Stimulated activated CD8-positive, alpha-beta memory T cell treated with anti-CD3 and anti-CD28 coated beads, Interleukin-12 subunit alpha, Interleukin-12 subunit beta, amount 100 ng/mL, for 4 hours (primary cell): ENCODE measurements around the gene TIMD4.
"Not testable (repeated sequence)": the region's sequence is repeated elsewhere in the genome, so short reads cannot be mapped to it uniquely, and the experiment has no call there.

Experiments used
- DNase-seq: peaks from one replicate; pipeline ENCODE4 v3.0.0-alpha.2; 2020; ENCODE audit warnings: low read depth

TIMD4 gene

DNA sequence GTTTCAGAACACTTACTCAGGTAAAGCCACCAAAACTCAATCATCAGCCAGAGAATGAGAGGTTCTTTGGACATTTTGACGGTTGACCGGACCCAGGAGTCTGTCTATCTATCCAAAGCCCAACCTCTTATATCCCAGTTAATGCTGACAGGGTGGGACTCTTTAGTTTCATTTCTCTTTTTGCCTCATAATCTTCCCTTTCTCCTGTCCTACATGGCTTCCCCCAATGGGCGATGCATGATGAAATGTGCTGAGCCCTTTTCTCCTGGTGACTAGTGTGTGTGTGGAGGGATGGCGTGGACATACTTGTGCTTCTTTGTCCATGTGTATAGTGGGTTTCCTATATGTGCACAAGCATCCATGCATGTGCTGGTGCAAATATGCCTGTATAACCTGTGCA is at the start of gene TIMD4:
TSS of gene TIMD4 (minus strand) at position 102 of the 400 bp plus-strand sequence. CDS start at position 74, 28 bp downstream.
- no peak for DNase-seq

DNA sequence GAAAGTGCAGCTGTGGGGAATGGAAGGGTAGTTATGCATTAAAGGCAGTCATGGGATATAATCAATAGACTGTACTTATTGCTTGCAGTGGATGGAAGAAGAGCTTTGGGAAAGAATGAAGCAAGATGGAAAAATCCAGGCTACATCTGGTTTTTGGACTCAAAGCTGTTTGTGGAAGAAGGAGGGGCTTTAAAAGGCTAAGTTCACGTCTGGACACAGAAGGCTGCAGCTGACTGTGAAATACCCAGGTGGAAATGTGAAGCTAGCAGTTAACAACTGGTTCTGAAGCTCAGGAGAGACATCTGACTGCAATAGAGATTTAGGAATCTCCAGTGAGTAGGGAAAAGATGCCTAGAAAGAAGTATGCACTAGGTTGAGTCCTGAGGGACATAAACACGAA is 43.2 kb upstream of the TIMD4 start:
- no peak for DNase-seq

DNA sequence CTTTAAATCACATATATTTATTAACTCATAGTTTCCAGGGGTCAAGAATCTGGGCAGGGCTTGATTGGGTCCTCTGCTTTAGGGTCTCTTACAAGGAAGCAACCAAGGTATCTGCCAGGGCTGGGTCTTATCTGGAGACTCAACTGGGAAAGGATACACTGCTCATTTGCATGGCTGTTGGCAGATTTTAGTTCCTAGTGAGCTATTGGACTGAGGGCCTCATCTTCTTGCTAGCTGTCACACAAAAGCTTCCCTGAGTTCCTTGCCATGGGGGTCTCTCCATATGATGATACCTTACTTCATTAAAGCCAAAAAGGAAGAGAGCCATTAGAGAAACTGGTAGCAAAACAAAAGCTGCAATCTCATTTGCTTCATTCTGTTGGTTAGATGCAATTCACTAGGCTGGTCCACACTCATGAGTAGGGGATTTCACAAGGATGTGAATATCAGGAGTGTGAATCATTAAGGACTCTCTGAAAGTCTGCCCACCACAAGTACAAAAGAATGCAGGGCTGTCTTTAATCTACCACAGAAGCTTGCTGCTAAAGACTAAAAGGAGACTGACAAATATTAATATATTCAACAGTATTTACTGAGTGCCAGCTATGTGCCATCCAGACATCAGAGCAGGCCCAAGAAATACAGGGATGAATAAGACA is 42.0 kb upstream of the TIMD4 start:
- DNase-seq: no peak

DNA sequence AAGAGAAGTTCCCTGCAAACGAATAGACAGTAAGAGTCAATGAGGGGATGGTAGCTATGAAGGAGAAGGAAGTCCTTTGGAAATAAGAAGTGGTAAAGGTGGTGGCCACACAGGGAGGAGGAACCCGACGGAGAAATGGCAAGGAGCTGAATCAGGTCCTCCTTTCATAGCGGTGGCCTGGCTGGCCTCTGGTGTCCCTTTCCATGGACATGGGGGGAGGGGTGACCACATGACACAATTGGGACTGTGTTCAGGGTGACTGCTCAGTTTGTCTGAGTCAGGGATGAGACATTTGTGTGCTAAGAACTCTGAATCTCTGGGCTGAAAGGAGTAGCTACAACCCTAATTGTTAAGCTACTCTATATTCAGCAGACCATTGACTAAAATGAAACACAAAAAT is 28.7 kb upstream of the TIMD4 start:
- no peak for DNase-seq

DNA sequence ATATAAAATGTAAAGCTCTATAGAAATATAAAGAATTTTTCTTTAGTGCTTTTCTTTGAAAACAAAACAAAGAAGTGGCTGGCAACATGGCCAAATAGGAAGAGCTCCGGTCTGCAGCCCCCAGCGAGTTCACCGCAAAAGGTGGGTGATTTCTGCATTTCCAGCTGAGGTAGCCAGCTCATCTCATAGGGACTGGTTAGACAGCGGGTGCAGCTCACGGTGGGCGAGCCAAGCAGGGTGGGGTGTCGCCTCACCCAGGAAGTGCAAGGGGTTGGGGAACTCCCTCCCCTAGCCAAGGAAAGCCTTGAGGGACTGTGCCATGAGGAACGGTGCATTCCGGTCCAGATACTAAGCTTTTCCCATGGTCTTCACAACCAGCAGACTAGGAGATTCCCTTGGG is 21.0 kb upstream of the TIMD4 start:
- no peak for DNase-seq

DNA sequence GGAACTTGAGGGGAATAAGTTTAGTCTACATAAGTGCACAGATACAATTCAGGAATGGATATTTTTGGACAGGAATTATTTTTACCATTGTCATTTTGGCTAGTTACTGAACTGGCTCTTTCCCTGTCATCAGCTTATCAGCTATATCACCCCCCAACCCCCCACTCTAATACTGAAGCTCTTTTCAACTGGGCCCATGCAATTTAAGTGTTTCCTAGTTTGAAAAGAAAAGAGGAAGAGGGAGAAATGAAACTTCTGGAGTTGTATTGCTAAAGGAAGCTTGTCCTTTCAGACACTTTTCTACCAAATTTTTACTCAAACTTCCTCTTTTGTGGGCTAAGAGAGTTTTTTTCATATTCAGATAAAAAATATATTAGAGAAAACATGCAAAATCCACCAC is 18.5 kb upstream of the TIMD4 start:
- DNase-seq: no peak

DNA sequence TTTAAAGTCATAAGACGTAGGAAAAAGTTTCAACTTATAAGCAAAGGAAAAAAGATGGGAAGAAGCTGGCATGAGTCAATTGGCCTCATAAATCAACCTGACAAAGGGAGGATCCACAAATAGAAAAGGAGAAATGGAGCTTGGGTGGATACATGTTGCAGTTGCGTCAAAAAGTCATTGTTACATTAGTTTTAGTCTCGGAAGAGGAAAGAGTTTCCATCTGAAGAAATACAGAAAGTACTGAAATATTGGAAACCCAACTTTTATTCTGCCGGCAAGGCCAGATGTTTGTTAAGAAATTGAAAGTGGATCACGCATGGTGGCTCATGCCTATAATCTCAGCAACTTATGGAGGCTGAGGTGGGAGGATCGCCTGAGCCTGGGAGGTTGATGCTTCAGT is 11.3 kb upstream of the TIMD4 start:
- no peak for DNase-seq

DNA sequence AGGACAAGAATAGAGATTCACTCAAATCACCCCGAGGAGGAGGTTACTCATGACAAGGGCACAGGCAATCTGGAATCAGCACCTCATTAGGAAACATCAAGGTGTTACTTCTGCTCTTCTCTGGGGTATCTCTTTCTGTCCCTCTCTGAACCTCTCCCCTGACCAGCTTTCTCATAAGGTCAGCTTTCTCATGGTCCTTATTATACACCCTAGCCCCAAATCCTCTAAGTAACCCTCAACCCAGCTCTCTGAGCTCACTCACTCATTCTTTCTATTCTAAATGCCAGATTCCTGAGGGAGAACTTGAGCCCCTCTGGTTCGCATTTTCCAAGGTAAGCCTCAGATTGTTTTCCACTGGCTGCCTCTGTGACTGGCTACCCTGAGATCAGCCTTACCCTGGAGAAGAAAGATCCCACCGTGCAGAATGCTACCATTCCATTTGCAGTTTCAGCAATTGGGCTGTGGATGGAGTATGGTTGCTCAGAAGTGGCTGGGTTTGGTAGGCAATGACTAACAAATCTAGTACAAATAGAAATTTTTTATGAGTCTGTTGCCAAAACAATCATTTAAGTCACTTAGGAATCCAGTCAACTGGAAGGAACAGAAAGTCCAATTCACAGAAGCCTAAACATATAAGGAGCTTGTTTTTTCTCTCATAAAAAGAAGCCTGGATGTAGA is 9.0 kb upstream of the TIMD4 start:
- no peak for DNase-seq

DNA sequence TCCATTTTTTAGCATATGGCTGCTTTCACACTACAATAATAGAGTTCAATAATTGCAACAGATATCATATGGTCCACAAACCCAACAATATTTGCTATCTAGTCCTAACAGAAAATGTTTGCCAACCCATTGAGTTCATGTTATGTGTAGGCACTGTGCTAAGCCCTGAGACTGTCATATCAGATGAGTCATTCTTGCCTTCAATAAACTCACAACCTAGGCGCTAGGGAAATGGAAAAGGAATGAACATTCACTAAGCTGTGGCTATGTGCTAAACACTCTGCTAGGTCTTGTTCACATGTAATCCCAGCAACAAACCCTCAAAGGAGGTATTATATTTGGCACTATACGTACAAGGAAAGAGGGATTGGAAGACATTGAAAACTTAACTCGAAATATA is 8.4 kb upstream of the TIMD4 start:
- no peak for DNase-seq

DNA sequence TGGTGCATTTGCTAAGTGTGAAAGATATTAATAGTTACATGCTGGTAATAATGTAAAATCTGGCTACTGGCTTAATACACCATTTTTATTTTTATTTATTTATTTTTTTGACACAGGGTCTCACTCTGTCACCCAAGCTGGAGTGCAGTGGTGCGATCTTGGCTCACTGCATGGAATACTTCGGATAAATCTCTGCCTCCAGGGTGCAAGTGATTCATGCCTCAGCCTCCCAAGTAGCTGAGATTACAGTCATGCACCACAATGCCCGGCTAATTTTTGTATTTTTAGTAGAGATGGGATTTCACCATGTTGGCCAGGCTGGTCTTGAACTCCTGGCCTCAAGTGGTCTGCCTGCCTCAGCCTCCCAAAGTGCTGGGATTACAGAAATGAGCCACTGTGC is 4.4 kb upstream of the TIMD4 start:
- DNase-seq: not testable (repeated sequence)

DNA sequence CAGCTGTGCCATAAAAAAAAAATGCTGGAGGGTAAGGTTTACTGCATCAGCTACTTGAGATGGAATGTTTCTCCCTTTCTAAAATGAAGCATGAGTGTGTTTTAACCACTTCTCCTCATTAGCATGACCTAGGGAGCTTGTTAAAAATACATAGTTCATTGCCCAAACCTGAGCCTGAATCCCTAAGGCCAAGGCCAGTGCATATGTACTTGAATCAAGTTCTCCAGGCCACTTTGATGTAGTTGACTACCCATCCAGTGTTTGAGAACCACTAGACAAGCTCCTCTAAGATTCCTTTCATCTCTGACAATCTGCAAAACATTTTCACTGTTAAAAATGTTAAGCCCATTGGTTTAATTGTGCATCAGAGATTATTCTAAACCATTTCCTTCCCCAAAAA is 6.7 kb downstream of the TIMD4 start:
- no peak for DNase-seq

DNA sequence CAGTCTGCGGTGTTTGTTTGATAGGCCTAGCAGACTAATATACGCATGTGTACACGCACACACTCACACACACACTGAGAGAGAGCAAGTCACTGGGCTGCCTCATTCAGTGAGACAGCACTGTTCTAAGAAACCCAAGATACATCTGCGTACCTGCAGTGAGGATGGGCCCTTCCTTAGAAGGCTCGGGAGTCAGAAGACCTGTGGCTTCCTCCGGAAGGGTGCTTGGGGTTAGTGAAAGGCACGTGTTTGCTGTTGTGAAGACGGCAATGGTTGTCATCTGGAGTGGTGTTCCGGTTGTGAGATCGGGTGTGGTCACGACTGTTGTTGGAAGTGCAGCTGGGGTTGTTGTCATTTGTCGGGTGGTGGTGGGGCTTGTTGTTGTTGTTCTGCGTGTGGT is 11.7 kb downstream of the TIMD4 start:
- DNase-seq: no peak

DNA sequence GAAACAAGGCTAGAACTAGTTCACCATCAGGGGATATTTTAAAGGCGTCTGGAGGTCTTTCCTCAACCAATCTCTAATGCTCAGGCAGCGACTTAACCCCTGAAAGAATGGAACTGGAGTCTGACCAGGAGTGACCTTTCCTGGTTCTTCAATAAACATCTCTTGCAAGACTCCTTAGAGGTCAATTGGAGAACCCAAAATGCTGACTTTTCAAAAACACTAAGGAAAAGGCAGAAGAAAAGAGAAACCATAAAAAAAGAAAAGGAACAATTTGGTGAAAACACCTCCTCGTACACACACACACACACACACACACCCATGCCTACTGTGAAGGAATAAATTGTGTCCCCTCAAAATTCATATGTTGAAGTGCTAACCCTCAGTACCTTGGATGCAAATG is 12.3 kb downstream of the TIMD4 start:
- no peak for DNase-seq

DNA sequence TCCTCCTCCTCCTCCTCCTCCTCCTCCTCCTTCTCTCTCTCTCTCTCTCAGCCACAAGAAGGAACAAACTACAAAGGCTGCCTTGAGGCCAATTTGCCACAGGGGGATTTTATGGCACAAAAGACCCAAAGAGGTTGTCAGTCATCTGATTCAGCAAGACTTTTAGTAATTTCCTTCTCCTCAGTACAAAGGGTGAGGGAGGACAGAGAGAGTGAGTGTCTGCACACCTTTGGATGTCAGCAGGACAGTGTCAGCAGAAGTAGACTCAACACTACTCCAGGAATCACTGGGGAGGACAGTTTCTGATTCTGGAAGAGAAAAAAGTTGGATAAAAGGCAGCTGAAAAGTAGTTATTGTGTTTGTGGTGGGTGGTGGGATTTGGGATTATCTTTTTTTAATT is 13.6 kb downstream of the TIMD4 start:
- DNase-seq: no peak

DNA sequence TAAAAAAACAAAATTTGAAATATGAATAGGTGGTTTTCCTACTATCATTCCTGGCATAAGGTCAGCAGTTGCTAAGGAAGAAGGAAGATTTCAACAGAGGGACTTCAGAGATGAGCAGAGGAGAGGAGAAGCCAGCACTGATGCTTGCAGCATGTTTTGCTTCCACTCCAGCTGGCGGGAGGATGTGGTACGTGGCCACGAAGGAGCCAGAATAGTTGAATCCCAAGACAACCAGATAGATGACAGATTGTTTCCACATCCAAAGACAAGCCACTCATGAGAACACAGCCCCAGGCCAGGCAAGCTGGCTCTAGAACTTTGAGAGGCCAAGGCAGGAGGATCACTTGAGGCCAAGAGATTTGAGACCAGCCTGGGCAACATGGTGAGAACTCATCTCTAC is 15.1 kb downstream of the TIMD4 start:
- no peak for DNase-seq

DNA sequence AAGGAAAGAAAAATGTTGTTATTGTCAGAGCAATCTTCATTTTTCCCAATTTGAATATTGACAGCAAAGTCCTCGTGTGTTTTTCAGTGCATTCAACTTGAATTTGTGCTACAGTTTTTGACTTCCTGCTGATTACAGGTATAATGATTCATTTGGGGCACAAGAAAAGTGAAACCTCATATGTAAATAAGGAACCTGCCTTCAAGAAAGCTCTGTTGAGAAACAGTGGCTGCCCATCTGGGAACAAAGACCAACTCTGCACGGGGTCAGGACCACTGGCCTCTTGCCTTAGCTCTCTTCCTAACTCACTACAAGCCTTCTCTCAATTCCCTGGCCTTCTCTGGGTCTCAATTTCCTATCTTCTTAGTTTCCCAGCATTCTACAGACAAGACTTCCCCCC is 21.0 kb downstream of the TIMD4 start:
- no peak for DNase-seq

DNA sequence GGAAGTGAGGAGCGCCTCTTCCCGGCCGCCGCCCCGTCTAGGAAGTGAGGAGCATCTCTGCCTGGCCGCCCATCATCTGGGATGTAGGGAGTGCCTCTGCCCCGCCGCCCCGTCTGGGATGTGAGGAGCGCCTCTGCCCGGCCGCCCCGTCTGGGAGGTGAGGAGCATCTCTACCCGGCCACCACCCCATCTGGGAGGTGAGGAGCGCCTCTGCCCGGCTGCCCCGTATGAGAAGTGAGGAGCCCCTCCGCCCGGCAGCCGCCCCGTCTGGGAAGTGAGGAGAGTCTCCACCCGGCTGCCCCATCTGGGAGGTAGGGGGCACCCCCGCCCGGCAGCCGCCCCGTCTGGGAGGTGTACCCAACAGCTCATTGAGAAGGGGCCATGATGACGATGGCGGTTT is 22.6 kb downstream of the TIMD4 start:
- not testable (repeated sequence) for DNase-seq

DNA sequence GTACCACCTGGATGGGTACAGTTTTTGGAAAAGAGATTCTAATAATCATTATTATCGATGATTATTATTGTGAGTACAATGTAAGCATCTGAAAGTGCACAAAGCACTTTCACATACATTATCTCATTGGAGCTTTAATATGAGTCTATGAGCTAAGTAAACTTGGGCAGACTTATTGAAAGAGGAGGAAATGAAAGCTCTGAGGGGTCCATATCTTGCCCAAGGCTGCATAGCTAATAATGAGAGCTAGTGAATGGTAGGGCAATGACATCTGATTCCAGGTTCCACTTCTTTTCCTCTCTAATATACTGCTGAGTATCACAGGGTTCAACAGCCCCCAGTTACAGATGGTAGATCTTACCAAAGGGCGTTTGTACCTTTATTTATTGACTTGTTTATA is 26.1 kb downstream of the TIMD4 start:
- no peak for DNase-seq

DNA sequence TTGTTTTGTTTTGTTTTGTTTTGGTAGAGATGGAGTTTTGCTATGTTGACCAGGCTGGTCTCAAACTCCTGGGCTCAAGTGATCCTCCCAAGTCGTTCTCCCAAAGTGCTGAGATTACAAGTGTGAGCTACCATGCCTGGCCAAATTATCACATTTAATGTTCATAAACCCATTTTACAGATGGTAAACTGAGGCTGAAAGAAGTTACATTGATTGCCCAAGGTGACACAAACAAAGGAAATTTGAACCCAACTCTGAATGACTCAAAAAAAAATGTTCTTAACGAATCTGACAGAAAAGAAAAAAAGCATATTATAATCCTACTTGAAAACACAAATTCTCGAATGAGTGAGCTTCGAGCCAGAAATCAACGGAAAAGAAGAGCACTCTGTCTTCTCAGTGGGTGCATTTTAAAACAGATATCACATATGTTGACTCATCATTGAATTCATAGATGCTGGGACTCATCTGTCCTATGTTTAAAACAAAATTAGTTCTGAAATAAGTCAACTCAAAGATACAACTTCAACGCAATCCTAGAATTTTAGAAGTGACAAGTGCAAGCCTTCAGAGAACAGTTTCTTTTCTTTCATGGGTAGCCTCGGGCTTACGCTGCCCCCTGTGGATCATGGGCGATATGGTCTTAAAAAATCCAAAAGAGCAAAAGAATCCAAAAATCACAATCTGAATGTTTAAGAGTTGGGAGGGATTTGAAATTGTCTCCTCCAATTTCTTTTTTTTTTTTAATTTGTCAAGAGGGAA is 28.4 kb downstream of the TIMD4 start:
- DNase-seq: no peak

DNA sequence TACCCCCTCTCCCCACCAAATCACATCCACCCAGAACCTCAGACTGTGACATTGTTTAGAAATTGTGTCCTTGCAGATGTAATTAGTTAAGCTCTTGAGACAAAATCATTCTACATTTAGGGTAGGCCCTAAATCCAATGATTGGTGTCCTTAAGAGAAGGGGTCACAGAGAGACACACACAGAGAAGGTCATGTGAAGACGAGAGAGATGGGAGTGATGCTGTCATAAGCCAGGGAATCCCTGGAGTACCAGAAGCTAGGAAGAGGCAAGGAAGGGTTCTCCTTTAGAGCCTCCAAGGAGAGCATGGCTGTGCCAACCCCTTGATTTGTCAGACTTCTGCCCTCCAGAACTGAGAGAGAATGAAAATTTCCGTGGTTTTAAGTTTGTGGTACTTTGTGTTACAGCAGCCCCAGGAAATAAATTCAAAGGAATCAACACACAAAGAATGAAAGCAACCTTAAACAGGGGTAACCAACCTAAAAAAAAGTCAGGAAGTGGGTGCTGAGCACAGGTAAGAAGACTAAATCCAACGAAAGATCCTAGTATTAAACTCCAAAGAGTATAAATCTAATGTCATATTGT is 33.6 kb downstream of the TIMD4 start:
- no peak for DNase-seq

DNA sequence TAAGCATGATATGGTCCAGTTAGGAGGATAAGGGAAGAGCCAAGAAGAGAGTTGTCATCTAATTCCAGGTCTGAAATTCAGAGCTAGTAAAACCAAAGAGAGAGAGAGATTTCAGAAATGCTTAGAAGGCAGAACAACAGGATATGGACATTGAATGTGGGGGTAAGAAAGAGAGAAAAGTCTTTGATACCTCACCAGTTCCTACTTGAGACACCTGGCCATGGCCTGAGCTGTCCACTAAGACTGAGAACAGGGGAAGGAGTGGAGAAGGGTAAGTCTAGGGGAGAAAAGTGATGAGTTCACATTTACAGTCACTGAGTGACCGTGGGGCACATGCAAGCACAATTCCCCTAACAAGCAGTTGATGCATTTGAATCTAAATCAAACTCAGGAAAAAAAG is 35.5 kb downstream of the TIMD4 start:
- no peak for DNase-seq

DNA sequence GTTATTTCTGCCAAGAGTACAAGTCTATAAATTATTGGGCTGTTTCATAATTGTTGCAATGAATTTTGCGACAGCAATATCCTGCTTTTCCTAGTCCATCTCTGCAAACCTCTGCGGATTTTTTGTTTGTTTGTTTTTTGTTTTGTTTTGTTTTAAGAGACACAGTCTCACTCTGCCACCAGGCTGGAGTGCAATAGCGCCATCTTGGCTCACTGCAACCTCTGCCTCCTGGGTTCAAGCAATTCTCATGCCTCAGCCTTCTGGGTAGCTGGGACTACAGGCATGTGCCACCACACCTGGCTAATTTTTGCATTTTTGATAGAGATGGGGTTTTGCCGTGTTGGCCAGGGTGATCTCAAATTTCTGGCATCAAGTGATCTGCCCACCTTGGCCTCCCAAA is 37.3 kb downstream of the TIMD4 start:
- DNase-seq: not testable (repeated sequence)

DNA sequence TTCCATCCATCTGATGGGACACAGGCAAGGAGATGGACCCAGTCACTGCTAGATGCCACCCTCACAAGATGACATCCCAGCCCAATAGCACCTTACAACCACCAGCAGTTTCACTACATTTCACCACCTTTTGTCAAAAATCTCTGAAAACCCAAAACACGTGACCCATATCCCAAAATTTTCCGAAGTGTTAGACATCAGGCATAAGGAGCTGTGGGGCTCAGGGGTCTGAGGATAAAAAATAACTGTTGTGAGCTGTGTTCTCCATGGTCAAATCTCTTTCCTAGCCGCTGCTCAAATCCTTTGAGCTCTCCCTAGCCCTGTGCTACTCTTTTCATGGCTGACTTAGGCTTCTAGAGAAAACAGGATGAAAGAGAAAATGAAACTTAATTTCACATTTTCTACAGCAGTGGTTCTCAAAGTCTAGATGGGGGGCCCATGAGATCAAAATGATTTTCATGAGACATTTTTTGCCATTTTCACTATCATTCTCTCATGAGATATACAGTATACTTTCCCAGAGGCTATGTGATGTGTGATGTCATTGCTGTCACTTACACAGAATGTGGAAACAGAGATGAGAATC is 40.7 kb downstream of the TIMD4 start:
- no peak for DNase-seq
